BE2C (cell line): Measurements from ENCODE around the gene CLEC7A.

Experiments
- DNase-seq: peaks from one replicate; pipeline ENCODE4 v3.0.0-alpha.2; 2020
- H3K27me3 ChIP-seq: fragments of 250-450 bp; sonication (Bioruptor Pico); 2 replicates; pipeline ENCODE4 v1.5.1; 2020; ENCODE audit warnings: mild to moderate bottlenecking
- H3K36me3 ChIP-seq: fragments of 250-450 bp; sonication (Bioruptor Pico); 2 replicates; pipeline ENCODE4 v1.5.1; 2020; ENCODE audit warnings: mild to moderate bottlenecking
- H3K4me1 ChIP-seq: fragments of 250-450 bp; sonication (Bioruptor Pico); 2 replicates; pipeline ENCODE4 v1.5.1; 2020
- H3K4me3 ChIP-seq: 2 replicates; pipeline ENCODE4 v1.5.1; 2011; ENCODE audit warnings: low read depth, low read length
- H3K9me3 ChIP-seq: fragments of 250-450 bp; sonication (Bioruptor Pico); 2 replicates; pipeline ENCODE4 v1.5.1; 2020
- CTCF ChIP-seq: IDR thresholded peaks from 2 replicates; pipeline ENCODE4 v1.5.1; 2012; ENCODE audit warnings: mild to moderate bottlenecking, low read depth, low read length

The CLEC7A gene

GRCh38 chr12:10069976-10070375 lies 60.0 kb downstream of the CLEC7A start:
- no peak for TF ChIP-seq CTCF

GRCh38 chr12:10069099-10069498 lies 60.9 kb downstream of the CLEC7A start:
- Histone ChIP-seq H3K4me1 (no peaks in the 10 kb centered on the region), H3K36me3 (no peaks in the 10 kb centered on the region), H3K27me3 (no peaks in the 10 kb centered on the region), H3K9me3 (no peaks in the 10 kb centered on the region), H3K4me3 (no peak overlapping the region)
- no peak for TF ChIP-seq CTCF
- no peak for DNase-seq

More at GRCh38 chr12:10069976-10070375, 60.0 kb downstream of the CLEC7A start:
- DNase-seq = no peak
- Histone ChIP-seq H3K4me1 (no peaks in the 10 kb centered on the region), H3K36me3 (no peaks in the 10 kb centered on the region), H3K4me3 (no peak overlapping the region), H3K27me3 (no peaks in the 10 kb centered on the region), H3K9me3 (no peaks in the 10 kb centered on the region)

GRCh38 chr12:10068644-10069043 lies 61.4 kb downstream of the CLEC7A start:
- no peak for DNase-seq
- no peaks in the 10 kb centered on the region for H3K4me1 ChIP-seq

GRCh38 chr12:10067942-10068341 lies 62.1 kb downstream of the CLEC7A start:
- Histone ChIP-seq H3K4me1 (no peaks in the 10 kb centered on the region), H3K27me3 (no peaks in the 10 kb centered on the region; the same call in 1 of the 2 replicates), H3K36me3 (no peaks in the 10 kb centered on the region), H3K9me3 (no peaks in the 10 kb centered on the region), H3K4me3 (no peak overlapping the region)
- no peak for DNase-seq
- no peak for TF ChIP-seq CTCF

More at GRCh38 chr12:10068644-10069043, 61.4 kb downstream of the CLEC7A start:
- no peak overlapping the region for H3K4me3 ChIP-seq
- H3K9me3 ChIP-seq = no peaks in the 10 kb centered on the region
- H3K27me3 ChIP-seq = no peaks in the 10 kb centered on the region
- H3K36me3 ChIP-seq = no peaks in the 10 kb centered on the region
- no peak for TF ChIP-seq CTCF

GRCh38 chr12:10067264-10067663 lies 62.7 kb downstream of the CLEC7A start:
- DNase-seq = no peak
- TF ChIP-seq CTCF = no peak
- no peaks in the 10 kb centered on the region for H3K4me1 ChIP-seq

More at GRCh38 chr12:10067264-10067663, 62.7 kb downstream of the CLEC7A start:
- no peaks in the 10 kb centered on the region for H3K9me3 ChIP-seq
- H3K36me3 ChIP-seq = no peaks in the 10 kb centered on the region
- H3K4me3 ChIP-seq = no peak overlapping the region
- no peaks in the 10 kb centered on the region; the same call in 1 of the 2 replicates for H3K27me3 ChIP-seq
